ENCODE results near the gene SUPT5H. TPM values are rescaled to one million over a fixed set of nuclear protein-coding genes. Genes with fewer than 3 reads are reported as not detected.

SUPT5H gene
- polyA plus RNA-seq, 10 donors, result 70.0 to 97.2 (median 78.8) TPM

DNA sequence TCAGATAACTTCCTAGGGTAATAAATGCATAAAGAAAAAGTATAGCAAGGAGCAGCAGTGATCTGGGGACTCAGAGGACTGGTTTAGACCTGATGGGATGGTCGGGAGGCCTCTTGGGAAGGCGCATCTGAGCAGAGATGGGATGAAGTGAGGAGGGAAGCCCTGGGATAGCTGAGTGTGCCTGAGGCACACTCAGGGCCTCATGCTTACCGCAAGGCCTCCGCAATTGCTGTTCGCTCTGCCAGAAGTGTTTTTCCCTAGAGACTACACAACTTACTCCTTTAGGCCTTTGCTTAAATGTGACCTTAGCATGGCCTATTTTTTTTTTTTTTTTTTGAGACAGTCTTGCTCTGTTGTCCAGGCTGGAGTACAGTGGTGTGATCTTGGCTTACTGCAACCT, 49.3 kb downstream of the SUPT5H start:
- no peak for DNase-seq

DNA sequence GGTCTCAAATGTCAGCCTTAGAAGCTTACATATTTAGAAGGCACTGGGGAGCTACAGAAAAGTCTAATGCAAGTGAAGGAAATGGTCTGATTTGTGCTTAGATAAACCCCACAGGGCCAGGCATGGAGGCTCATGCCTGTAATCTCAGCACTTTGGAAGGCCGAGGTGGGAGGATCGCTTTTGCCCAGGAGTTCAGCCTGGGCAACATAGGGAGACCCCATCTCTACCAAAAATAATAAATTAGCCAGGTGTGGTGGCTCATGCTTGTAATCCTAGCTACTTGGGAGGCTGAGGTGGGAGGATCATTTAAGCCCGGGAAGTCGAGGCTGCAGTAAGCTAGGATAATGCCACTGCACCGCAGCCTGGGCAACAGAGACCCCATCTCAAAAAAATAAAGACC, 50.7 kb downstream of the SUPT5H start:
- no peak for DNase-seq

DNA sequence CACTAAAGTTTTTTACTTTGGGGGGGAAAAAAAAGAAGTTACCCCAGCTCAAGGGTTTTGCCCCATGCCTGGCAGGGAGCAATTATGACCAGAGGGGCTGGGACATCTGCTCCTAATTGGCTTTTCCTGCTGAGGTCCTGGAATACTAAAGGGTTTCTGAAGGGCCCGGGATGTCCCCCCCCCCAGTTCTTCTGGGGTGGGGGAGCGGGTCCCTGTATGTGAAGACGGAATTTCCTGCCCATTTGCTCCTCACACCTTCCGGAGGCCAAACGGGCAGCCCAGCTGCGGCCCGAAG, 52.3 kb downstream of the SUPT5H start:
- no peak for DNase-seq

DNA sequence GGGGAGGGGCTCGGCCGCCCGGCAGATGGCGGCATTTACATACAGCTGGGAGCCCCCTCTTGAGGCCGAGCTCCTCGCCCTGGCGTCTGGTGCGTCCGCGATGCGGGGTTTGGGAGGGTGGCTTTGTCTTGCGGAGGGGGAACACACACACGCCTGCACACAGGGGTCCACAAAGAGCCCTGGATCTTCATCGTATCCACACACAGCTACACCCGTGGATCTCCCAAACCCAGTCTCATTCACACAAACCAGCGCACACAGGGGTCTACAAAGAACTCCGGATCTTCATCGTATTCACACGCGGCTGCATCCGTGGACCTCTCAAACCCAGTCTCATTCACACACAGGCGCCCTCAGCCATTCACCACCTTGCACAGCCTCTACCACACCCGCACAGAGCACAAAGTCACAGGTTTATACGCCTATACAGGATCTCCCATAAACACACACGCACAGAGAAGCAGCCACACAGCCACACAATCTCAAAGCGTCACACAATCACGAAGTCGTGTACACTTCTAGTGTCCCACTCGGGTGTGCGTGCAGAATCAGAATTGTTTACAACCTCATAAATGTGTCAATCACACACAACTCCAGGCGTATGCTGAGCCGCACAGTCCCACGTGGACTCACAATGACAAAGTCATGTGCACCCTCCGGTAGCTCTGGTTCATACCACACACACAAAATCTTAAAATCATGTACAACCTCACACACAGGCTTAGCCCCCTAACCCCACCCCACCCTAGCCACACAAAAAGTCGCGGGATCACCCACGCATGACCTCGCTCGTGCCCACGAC, 52.8 kb downstream of the SUPT5H start:
- peak in 2 of 3 donors; percentile 45 to 71 for DNase-seq

DNA sequence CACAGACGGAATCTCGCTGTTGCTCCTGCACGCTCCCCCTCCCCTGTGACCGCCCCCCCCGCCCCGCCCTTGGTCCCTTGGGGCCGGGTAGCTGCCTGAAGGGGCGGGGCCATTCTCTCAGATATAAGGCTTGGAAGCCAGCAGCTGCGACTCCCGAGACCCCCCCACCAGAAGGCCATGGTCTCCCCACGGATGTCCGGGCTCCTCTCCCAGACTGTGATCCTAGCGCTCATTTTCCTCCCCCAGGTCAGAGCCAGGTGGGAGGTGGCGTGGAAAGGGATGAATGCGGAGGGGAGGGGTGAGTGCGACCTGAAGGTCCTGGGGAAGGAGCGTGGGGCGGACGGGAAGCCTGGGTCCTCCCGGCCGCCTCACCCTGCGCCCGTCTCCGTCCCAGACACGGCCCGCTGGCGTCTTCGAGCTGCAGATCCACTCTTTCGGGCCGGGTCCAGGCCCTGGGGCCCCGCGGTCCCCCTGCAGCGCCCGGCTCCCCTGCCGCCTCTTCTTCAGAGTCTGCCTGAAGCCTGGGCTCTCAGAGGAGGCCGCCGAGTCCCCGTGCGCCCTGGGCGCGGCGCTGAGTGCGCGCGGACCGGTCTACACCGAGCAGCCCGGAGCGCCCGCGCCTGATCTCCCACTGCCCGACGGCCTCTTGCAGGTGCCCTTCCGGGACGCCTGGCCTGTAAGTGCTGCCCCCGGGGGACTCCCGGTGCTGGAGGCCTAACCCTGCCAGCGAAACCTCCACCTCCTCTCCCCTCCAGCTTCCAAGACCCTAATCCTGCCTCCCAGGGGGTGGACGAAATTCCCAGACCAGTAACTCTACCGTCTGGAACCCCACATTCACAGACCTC, 53.6 kb downstream of the SUPT5H start, which contains the start of gene DLL3:
Gene DLL3 (plus strand): TSS at position 150 of the 845 bp plus-strand sequence. CDS start 28 bp downstream, at position 178.
- peak in 1 of 3 donors; percentile 27 for DNase-seq

DNA sequence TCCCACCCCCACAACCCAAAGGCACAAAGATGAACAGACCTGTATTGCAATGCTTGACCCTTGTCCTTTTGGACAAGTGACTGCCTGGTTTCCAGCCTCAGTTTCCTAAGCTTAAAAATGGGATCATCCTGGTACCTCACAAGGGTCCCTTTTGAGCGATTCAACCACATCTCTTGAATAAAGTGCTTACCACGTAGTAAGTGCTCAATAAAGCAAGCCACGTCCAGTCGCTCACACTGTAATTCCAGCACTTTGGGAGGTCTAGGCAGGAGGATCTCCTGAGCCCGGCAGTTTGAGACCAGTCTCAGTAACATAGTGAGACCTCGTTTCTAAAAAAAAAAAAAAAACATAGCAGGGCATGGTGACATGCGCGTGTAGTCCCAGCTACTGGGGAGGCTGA, 54.5 kb downstream of the SUPT5H start:
- no peak for DNase-seq

DNA sequence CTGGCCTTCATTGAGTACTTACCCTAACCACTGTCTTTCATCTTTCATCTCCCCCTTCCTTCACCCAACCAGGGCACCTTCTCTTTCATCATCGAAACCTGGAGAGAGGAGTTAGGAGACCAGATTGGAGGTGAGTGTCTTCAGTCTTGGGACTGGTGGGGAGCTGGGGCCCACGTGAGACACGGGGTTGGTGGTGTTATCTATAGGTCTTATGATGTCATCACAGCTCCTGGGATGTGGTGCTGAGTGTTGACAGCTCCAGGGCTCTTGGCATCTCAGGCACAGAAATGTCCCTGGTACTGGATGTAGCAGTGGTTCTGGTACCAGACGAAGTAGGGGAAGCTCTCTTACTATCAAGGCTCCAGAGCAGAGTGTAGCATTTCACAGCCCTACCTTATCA, 55.2 kb downstream of the SUPT5H start:
- no peak for DNase-seq

DNA sequence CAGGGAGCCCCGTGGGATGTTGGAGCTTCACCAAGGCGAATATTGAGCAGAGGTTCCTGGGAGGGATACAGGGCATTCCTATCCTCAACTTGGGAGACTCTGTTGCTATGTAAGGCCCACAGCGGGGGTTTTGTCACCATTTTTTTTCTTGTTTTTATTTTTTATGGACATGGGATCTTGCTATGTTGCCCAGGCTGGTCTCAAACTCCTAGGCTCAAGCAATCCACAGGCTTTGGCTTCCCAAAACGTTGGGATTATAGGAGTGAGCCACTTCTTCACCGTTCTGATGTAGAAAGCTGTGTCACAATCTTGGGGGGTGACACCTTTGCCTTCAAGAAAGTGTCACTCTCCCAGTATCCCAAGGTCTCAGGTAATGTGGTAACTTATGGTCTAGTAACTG, 56.0 kb downstream of the SUPT5H start:
- no peak for DNase-seq

DNA sequence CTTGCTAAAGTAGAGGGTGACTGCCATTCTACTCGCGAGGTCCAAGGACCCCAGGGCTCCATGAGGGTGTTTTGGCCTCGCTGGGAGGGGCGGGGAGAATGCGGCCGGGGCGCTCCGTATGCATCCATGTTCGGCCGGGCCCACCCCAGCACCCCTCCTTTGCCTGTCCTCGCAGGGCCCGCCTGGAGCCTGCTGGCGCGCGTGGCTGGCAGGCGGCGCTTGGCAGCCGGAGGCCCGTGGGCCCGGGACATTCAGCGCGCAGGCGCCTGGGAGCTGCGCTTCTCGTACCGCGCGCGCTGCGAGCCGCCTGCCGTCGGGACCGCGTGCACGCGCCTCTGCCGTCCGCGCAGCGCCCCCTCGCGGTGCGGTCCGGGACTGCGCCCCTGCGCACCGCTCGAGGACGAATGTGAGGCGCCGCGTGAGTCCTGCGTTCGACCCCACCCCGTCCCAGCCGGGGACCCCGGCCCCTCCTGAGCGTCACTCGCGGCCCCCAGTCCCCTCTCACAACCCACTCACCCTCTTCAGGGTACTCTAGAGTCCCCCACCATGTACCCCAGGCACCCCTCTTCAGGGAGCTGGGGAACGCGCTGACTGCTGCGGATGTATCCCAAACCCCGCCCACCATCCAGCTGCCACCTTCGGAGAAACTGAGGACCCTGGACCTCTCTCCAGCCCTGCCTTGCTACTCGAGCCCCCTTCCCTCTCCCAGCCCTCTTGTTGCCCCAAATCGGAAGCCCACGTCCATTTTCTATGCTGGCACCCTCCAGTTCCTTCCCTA, 57.4 kb downstream of the SUPT5H start:
- DNase-seq, result peak; percentile 48 to 86 (median 79)

DNA sequence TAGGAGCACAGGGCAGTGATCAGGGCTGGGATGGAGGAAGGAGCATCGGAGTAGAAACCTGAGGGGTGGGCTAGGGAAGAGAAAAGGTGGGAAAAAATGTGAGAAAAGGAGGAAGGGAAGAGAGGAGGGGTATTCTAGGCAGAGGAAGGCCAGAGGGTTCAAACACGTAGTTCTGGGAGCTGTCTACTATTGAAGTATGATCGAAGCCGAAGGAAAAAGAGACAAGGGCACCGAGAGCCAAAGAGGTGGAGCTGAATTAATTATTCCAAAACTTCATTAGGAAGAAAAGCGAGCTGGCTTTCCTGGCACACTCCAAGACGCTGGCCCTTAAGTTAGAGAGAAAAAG, 61.2 kb downstream of the SUPT5H start:
- no peak for DNase-seq

DNA sequence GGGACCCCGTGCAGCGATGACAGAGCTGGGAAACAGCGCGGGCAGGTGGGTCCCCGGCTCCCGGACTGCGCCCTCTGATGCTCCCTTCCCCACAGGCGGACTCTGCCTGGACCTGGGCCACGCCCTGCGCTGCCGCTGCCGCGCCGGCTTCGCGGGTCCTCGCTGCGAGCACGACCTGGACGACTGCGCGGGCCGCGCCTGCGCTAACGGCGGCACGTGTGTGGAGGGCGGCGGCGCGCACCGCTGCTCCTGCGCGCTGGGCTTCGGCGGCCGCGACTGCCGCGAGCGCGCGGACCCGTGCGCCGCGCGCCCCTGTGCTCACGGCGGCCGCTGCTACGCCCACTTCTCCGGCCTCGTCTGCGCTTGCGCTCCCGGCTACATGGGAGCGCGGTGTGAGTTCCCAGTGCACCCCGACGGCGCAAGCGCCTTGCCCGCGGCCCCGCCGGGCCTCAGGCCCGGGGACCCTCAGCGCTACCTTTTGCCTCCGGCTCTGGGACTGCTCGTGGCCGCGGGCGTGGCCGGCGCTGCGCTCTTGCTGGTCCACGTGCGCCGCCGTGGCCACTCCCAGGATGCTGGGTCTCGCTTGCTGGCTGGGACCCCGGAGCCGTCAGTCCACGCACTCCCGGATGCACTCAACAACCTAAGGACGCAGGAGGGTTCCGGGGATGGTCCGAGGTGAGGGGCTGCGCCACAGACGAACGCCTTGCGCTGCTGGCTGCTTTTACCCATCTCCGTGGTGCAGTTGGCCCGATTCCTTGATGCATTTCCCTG, 61.7 kb downstream of the SUPT5H start:
- peak; percentile 53 to 82 (median 70) for DNase-seq

DNA sequence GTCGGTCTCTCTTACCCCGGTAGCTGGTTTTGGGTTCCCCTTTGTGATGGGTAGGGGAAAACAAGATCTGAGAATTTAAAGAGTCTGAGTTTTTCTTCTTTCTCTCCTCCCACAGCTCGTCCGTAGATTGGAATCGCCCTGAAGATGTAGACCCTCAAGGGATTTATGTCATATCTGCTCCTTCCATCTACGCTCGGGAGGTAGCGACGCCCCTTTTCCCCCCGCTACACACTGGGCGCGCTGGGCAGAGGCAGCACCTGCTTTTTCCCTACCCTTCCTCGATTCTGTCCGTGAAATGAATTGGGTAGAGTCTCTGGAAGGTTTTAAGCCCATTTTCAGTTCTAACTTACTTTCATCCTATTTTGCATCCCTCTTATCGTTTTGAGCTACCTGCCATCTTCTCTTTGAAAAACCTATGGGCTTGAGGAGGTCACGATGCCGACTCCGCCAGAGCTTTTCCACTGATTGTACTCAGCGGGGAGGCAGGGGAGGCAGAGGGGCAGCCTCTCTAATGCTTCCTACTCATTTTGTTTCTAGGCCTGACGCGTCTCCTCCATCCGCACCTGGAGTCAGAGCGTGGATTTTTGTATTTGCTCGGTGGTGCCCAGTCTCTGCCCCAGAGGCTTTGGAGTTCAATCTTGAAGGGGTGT, 62.5 kb downstream of the SUPT5H start:
- DNase-seq, result no peak

DNA sequence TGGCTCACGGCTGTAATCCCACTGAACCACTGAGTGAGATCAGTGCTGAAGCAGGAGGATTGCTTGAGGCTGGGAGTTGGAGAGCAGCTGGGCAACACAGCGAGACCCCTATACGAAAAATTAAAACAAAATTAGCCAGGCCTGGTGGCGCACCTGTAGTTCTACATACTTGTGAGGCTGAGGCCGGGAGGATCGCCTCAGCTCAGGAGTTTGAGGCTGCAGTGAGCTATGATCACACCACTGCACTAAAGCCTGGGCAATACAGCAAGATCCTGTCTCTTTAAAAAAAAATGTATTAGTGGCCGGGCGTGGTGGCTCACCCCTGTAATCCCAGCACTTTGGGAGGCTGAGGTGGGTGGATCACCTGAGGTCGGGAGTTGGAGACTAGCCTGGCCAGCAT, 63.2 kb downstream of the SUPT5H start:
- DNase-seq, result no peak

DNA sequence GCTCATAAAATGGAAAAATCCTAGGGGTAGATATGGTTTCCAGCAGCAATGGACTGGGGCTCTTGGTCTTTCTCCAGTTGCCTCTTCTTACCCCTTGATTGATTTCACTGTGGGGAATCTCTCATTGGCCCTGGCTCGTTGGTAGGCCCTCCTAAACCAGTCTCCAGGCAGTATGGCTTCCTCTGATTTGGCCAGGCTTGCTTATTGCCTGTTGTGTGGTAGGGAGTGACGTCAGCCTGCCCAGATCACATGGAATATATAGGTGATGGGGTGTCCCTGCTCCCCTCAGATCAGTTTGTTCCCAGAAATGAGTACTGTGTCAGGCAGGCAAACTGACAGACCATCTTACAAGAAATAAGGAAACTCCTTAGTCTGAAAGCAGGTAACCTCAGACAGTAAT, 63.9 kb downstream of the SUPT5H start:
- DNase-seq, result no peak

DNA sequence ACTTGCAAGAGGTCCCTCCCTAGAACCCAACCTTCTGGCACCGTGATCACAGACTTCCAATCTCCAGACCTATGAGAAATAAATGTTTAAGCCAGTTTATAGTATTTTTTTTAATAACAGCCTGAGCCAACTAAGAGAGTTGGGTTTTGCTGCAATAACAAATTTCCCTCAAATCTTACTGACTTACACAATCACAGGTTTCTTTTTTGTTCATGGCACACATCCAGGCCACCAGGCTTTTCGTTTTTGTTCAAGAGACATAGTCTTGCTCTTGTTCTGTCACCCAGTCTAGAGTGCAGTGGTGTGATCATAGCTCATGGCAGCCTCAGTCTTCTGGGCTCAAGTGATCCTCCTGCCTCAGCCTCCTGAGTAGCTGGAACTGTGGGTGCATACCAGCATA, 67.6 kb downstream of the SUPT5H start:
- DNase-seq, result no peak

DNA sequence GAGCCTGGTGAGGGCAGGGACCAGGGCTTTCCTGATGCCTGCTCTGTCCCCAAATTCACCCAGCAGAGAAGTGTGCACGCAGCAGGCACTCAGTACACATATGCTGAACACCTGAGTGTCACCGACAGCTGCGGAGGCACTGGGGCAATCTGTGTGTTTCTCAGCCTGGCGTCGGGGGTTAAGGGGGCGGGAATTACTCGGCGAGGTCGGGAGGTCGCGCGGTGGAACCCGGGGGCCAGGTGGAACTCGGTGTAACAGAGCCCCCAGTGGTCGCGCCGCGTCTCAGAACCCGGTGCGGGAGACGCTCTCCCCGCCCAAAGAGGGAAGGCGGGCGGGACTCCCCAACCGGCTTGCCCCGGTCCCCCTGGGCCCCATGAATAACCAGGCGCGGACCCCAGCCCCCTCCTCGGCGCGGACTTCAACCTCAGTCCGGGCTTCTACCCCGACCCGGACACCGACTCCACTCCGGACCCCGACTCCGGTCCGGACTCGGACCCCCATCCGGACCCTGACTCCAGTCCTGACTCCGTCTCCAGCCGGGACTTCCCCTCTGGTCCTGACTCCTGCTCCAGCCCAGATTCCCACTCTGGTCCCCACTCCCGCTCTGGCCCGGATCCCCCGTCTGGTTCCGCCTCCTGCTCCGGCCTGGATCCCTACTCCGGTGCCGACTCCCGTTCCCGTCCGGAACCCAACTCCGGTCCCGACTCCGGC, 69.6 kb downstream of the SUPT5H start, which contains the start of gene SELENOV:
Gene SELENOV (plus strand): TSS at position 300 of the 711 bp plus-strand sequence. CDS start 74 bp downstream, at position 374.
- peak in 1 of 3 donors; percentile 57 for DNase-seq

DNA sequence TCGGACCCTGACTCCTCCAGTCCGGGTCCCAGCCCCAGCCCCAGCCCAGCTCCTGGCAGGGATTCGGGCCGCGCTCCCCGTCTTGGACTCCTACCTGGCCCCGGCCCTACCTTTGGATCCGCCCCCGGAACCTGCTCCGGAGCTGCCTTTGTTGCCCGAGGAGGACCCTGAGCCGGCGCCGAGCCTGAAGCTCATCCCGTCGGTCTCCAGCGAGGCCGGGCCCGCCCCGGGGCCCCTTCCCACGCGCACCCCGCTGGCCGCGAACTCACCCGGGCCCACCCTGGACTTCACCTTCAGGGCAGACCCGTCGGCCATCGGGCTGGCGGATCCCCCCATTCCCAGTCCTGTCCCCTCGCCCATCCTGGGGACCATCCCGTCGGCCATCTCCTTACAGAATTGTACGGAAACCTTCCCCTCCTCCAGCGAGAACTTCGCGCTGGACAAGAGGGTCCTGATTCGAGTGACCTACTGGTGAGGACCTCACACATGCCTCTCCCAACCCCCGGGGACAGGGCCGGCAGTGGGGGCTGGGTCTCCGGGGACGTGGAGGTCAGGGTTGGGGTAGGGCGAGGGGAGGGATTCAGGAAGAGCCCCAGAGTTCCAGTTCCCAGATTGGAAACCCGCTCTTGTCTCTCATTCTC, 70.3 kb downstream of the SUPT5H start:
- DNase-seq, result peak in 1 of 3 donors; percentile 21

DNA sequence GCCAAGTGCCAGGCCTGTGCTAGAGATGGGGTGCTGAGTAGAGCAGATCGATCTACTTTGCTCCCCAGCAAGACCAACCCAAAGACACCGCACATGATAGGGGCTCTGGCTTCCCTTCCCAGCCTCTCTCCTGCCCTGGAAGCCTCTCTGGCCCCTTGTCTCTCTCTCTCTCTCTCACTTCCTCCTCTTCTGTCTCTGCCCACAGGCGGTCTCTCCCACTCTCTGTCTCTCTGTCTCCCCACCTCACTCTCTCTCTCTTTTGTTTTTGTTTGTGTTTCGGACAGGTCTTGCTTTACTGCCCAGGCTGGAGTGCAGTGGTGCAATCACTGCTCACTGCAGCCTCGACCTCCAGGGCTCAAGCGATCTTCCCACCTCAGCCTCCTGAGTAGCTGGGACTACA, 70.9 kb downstream of the SUPT5H start:
- DNase-seq, result no peak

DNA sequence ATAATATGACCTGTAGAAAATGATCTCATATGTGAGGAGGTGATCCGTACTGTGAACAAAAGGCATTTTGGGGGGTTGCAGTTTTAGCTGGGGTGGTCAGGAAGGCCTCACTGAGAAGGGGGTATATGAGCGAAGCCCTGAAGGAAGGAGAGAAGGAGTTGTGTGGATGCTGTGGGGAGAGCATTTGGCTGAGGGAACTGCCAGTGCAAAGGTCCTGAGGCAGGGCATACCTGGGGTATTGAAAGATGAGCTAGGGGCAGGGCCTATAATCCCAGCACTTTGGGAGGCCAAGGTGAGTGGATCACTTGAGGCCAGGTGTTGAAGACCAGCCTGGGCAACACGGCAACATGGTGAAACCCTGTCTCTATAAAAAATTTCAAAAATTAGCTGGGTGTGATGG, 72.0 kb downstream of the SUPT5H start:
- no peak for DNase-seq

DNA sequence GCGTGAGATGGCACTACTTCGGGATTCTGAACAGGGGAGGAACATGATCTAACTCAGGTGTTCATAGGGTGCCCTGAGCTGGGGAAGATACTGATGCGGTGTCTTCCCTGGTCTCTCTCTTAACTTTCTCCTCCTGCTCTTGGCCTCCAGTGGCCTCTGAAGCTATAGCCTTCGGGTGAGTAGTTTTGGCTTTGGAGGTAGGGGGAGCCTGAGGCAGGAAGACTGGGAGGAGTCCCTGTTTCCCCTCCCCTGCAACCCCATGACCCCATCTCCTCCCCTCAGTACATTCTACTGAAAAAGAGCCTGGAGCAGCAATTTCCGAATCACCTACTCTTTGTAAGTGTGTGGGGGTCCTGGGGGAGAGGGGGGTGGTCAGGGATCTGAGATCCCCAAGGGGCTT, 73.1 kb downstream of the SUPT5H start:
- DNase-seq, result no peak

All from muscle of back (tissue), 11 donors.